ENCODE data around the gene MVP. TPM values are rescaled to one million over a fixed set of nuclear protein-coding genes. Genes with fewer than 3 reads are reported as not detected.

Gene MVP
- total RNA-seq, 4 donors from 2014 or later: 113 to 247 (median 177) TPM

GRCh38 chr16:29840240-29840639 is 20.0 kb downstream of the MVP start:
- H3K36me3 ChIP-seq: peaks cover 6 to 100% (median 28%) of the 10 kb centered on the region in 3 donors
- WGBS, 2 donors: 82 to 88% methylated on average over 10 of the region's 10 CpGs

GRCh38 chr16:29841631-29842030 is 21.4 kb downstream of the MVP start:
- Histone ChIP-seq H3K27me3 (no peaks in the 10 kb centered on the region), H3K36me3 (peaks cover 6 to 100% (median 35%) of the 10 kb centered on the region in 3 donors), H3K4me1 (no peaks in the 10 kb centered on the region), H3K27ac (no peak overlapping the region), H3K9me3 (no peaks in the 10 kb centered on the region), H3K4me3 (no peak overlapping the region)
- no peak for DNase-seq (ENCODE audit: low spot score in 2 of 2)
- no peak for TF ChIP-seq CTCF (IDR thresholded peaks at IDR 0.05)
- no peak for TF ChIP-seq POLR2A (IDR thresholded peaks at IDR 0.05)
- TF ChIP-seq EP300 (IDR thresholded peaks at IDR 0.05): no peak
- 88 to 91% methylated on average over 20 to 23 of the region's 23 CpGs for WGBS, 2 donors

More at GRCh38 chr16:29840240-29840639, 20.0 kb downstream of the MVP start:
- Histone ChIP-seq H3K4me1 (no peaks in the 10 kb centered on the region), H3K27ac (no peak overlapping the region), H3K9me3 (no peaks in the 10 kb centered on the region), H3K4me3 (no peak overlapping the region), H3K27me3 (no peaks in the 10 kb centered on the region)
- no peak for DNase-seq (ENCODE audit: low spot score in 2 of 2)
- no peak for TF ChIP-seq POLR2A (IDR thresholded peaks at IDR 0.05)
- no peak for TF ChIP-seq EP300 (IDR thresholded peaks at IDR 0.05)

- Histone ChIP-seq H3K36me3 (peaks cover 2 to 100% (median 47%) of the 10 kb centered on the region in 3 donors), H3K4me1 (no peaks in the 10 kb centered on the region), H3K27me3 (no peaks in the 10 kb centered on the region), H3K9me3 (no peaks in the 10 kb centered on the region), H3K4me3 (no peak overlapping the region), H3K27ac (no peak overlapping the region)
- TF ChIP-seq CTCF (IDR thresholded peaks at IDR 0.05) (no peak), EP300 (IDR thresholded peaks at IDR 0.05) (no peak), POLR2A (IDR thresholded peaks at IDR 0.05) (no peak)
- 87 to 93% methylated on average over 9 of the region's 9 CpGs for WGBS, 2 donors
- DNase-seq (ENCODE audit: low spot score in 2 of 2): no peak
These were observed 22.6 kb downstream of the MVP start for GRCh38 chr16:29842732-29843346.

GRCh38 chr16:29843931-29844330 is 23.7 kb downstream of the MVP start:
- H3K36me3 ChIP-seq: peaks cover 2 to 94% (median 41%) of the 10 kb centered on the region in 3 donors
- H3K4me3 ChIP-seq: no peak overlapping the region
- TF ChIP-seq CTCF (IDR thresholded peaks at IDR 0.05): no peak
- TF ChIP-seq POLR2A (IDR thresholded peaks at IDR 0.05): no peak
- TF ChIP-seq EP300 (IDR thresholded peaks at IDR 0.05): no peak
- H3K27me3 ChIP-seq: no peaks in the 10 kb centered on the region
- DNase-seq (ENCODE audit: low spot score in 2 of 2): no peak
- no peaks in the 10 kb centered on the region for H3K9me3 ChIP-seq
- no peak overlapping the region for H3K27ac ChIP-seq
- 88 to 95% methylated on average over 6 to 8 of the region's 8 CpGs for WGBS, 2 donors
- no peaks in the 10 kb centered on the region for H3K4me1 ChIP-seq

- Histone ChIP-seq H3K27ac (no peak overlapping the region), H3K4me3 (no peak overlapping the region), H3K4me1 (peaks cover 0 to 8% (median 0%) of the 10 kb centered on the region in 4 donors), H3K36me3 (peaks cover 2 to 86% (median 41%) of the 10 kb centered on the region in 3 donors), H3K27me3 (no peaks in the 10 kb centered on the region), H3K9me3 (no peaks in the 10 kb centered on the region)
- WGBS, 2 donors: 89% methylated on average over 27 to 28 of the region's 28 CpGs
- no peak for TF ChIP-seq CTCF (IDR thresholded peaks at IDR 0.05)
- TF ChIP-seq POLR2A (IDR thresholded peaks at IDR 0.05): no peak
- DNase-seq (ENCODE audit: low spot score in 2 of 2): no peak
These were observed 24.5 kb downstream of the MVP start for GRCh38 chr16:29844575-29845331.

Data from tibial nerve (tissue), 4 donors.